ENCODE measurements around the gene RFX4.
A peak's percentile ranks its signal among the peaks of the same experiment; 100 is the strongest.

The RFX4 gene

GRCh38 chr12:106573239-106573638 is 9.6 kb upstream of the RFX4 start:
- H3K4me3 Mint-ChIP-seq = no peak overlapping the region
- peaks cover 54% of the 10 kb centered on the region for H3K27me3 Mint-ChIP-seq (ENCODE audit: low read depth)

GRCh38 chr12:106576848-106577247 is 6.0 kb upstream of the RFX4 start:
- Mint-ChIP-seq H3K27ac (no peak overlapping the region), H3K36me3 (ENCODE audit: low read depth) (peaks cover 4% of the 10 kb centered on the region), H3K4me1 (peaks cover 2% of the 10 kb centered on the region), H3K9me3 (peaks cover 3% of the 10 kb centered on the region), H3K4me3 (no peak overlapping the region), H3K27me3 (ENCODE audit: low read depth) (peaks cover 80% of the 10 kb centered on the region)
- TF ChIP-seq, protein P1, sequence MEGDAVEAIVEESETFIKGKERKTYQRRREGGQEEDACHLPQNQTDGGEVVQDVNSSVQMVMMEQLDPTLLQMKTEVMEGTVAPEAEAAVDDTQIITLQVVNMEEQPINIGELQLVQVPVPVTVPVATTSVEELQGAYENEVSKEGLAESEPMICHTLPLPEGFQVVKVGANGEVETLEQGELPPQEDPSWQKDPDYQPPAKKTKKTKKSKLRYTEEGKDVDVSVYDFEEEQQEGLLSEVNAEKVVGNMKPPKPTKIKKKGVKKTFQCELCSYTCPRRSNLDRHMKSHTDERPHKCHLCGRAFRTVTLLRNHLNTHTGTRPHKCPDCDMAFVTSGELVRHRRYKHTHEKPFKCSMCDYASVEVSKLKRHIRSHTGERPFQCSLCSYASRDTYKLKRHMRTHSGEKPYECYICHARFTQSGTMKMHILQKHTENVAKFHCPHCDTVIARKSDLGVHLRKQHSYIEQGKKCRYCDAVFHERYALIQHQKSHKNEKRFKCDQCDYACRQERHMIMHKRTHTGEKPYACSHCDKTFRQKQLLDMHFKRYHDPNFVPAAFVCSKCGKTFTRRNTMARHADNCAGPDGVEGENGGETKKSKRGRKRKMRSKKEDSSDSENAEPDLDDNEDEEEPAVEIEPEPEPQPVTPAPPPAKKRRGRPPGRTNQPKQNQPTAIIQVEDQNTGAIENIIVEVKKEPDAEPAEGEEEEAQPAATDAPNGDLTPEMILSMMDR (IDR thresholded peaks at IDR 0.05; ENCODE audit: unreplicated experiment in 3 of 3) = no peak

More at GRCh38 chr12:106573239-106573638, 9.6 kb upstream of the RFX4 start:
- Mint-ChIP-seq H3K9me3 (peaks cover 6% of the 10 kb centered on the region), H3K27ac (no peak overlapping the region), H3K4me1 (no peaks in the 10 kb centered on the region), H3K36me3 (ENCODE audit: low read depth) (no peaks in the 10 kb centered on the region)
- TF ChIP-seq, protein P1 (IDR thresholded peaks at IDR 0.05; ENCODE audit: unreplicated experiment in 3 of 3) = no peak

DNA sequence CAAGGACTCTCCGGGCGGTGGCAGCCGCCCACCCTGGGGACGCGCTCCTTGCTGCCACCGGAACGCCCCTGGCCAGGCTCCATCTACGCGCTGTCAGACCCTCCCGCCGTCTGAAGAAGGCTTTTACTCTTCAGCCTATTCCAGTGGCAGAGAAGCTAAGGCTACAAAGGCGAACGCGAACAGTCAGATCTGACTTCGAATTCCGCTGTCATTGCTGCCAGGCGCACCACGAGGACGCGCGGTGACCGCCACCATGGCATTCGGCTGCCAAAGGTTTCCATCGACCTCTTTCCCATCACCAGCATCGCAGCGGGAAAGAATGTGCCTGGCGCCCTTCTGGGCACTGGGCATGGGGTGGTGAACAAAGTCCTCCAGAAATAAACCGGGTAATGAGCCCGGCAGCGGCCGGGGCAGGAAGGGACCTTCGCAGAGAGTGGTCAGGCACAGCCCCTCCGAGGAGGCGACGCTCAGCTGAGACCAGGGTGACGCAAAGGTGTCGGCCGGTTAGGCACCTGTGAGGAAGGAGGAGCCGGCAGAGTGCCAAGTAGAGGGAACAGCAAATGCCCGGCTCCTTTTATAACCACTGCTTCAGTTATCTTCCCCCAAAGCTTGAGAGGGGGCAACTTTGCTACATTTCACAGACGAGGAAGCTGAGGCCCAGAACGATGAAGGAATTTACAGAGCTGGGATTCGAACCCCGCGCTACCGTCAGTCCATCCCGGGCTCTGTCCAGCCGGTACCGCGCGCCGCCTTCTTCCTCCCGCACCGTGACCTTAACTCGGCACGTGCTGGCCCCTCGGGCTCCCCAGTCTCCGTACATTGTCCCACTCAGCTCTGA is 1.9 kb upstream of the RFX4 start:
- H3K9me3 Mint-ChIP-seq = peaks cover 3% of the 10 kb centered on the region
- no peak overlapping the region for H3K27ac Mint-ChIP-seq
- TF ChIP-seq, protein P1 (IDR thresholded peaks at IDR 0.05; ENCODE audit: unreplicated experiment in 3 of 3) = no peak
- peaks cover 4% of the 10 kb centered on the region for H3K36me3 Mint-ChIP-seq (ENCODE audit: low read depth)
- peaks cover 96% of the 10 kb centered on the region for H3K27me3 Mint-ChIP-seq (ENCODE audit: low read depth)
- H3K4me1 Mint-ChIP-seq = peaks cover 35% of the 10 kb centered on the region
- H3K4me3 Mint-ChIP-seq = peak overlapping the region in 1 of 3 experiments; percentile 58

- Mint-ChIP-seq H3K4me3 (peak overlapping the region; percentile 68 to 80 (median 72)), H3K27me3 (ENCODE audit: low read depth) (peaks cover 98% of the 10 kb centered on the region), H3K27ac (peak overlapping the region in 1 of 3 experiments; percentile 13), H3K4me1 (peaks cover 39% of the 10 kb centered on the region), H3K9me3 (peaks cover 3% of the 10 kb centered on the region), H3K36me3 (ENCODE audit: low read depth) (peaks cover 4% of the 10 kb centered on the region)
- TF ChIP-seq, protein P1 (IDR thresholded peaks at IDR 0.05; ENCODE audit: unreplicated experiment in 3 of 3) = no peak
Observed at GRCh38 chr12:106581543-106582248, 1.1 kb upstream of the RFX4 start.

GRCh38 chr12:106582249-106582591 is 584 bp upstream of the RFX4 start:
- Mint-ChIP-seq H3K9me3 (peaks cover 3% of the 10 kb centered on the region), H3K4me1 (peaks cover 39% of the 10 kb centered on the region), H3K4me3 (peak overlapping the region; percentile 68 to 80 (median 72)), H3K36me3 (ENCODE audit: low read depth) (peaks cover 4% of the 10 kb centered on the region), H3K27me3 (ENCODE audit: low read depth) (peaks cover 100% of the 10 kb centered on the region), H3K27ac (peak overlapping the region in 1 of 3 experiments; percentile 13)
- TF ChIP-seq, protein P1 (IDR thresholded peaks at IDR 0.05; ENCODE audit: unreplicated experiment in 3 of 3) = no peak
